Measurements from ENCODE around the gene TBC1D1. TPM values are rescaled to one million over a fixed set of nuclear protein-coding genes. Genes with fewer than 3 reads are reported as not detected.

TBC1D1 gene
- total and polyA plus RNA-seq, 2 experiments from 2014 or later: 53.9 to 151 TPM

- H3K36me3 ChIP-seq (ENCODE audit: insufficient read depth): no peaks in the 10 kb centered on the region
- ATAC-seq (no peak), DNase-seq (ENCODE audit: low spot score) (no peak)
- no peaks in the 10 kb centered on the region for H3K36me3 Mint-ChIP-seq (ENCODE audit: low read depth)
- H3K4me2 ChIP-seq: no peak overlapping the region
- H3K9me2 ChIP-seq (ENCODE audit: insufficient read depth): peaks cover 4% of the 10 kb centered on the region
- no peaks in the 10 kb centered on the region for H3K27me3 Mint-ChIP-seq (ENCODE audit: insufficient read depth, low read depth, poor library complexity)
- H3K4me3 Mint-ChIP-seq: no peak overlapping the region
- no peak overlapping the region for H3K4me3 ChIP-seq
- no peaks in the 10 kb centered on the region for H3F3A ChIP-seq (replicated peaks; ENCODE audit: low read depth)
- H3K27ac Mint-ChIP-seq: no peak overlapping the region
- TF ChIP-seq EZH2phosphoT487 (IDR thresholded peaks at IDR 0.05; ENCODE audit: unreplicated experiment) (no peak), STAT1 (IDR thresholded peaks at IDR 0.05; ENCODE audit: unreplicated experiment) (no peak)
- no peaks in the 10 kb centered on the region for H3K4me1 ChIP-seq (ENCODE audit: insufficient read depth)
- no peak overlapping the region for H2AFZ ChIP-seq
- no peaks in the 10 kb centered on the region for H3K79me2 ChIP-seq (replicated peaks; ENCODE audit: insufficient read depth)
- no peaks in the 10 kb centered on the region for H3K9me3 Mint-ChIP-seq
- no peaks in the 10 kb centered on the region for H4K20me1 ChIP-seq (replicated peaks; ENCODE audit: insufficient read depth)
- no peaks in the 10 kb centered on the region for H3K4me1 Mint-ChIP-seq
- H3K27ac ChIP-seq (ENCODE audit: low read depth): no peak overlapping the region
- no peaks in the 10 kb centered on the region for H3K27me3 ChIP-seq (ENCODE audit: insufficient read depth)
Observed at GRCh38 chr4:37917388-37917787, 26.5 kb downstream of the TBC1D1 start.

DNA sequence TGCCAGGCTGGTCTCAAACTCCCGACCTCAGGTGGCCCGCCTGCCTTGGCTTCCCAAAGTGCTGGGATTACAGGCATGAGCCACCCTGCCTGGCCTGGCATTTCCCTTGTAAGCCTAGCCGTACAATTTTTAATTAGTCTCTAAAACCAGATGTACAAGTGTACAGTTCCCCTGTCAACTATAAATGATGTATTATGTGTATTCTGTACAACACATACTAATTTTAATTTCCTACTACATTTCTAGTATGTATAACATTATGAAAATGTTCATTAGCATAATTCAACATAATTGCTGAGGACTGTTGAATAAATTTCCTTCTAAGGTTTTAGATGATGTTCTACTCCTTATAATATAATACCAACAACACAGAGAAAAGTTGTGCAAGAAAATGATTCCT is 27.8 kb downstream of the TBC1D1 start:
- no peak for DNase-seq (ENCODE audit: low spot score)
- H4K20me1 ChIP-seq (replicated peaks; ENCODE audit: insufficient read depth): no peaks in the 10 kb centered on the region; the same call in 1 of the 2 replicates
- H3K27me3 ChIP-seq (ENCODE audit: insufficient read depth): no peaks in the 10 kb centered on the region
- no peaks in the 10 kb centered on the region for H3K4me1 ChIP-seq (ENCODE audit: insufficient read depth)
- no peaks in the 10 kb centered on the region for H3K9me3 Mint-ChIP-seq
- no peak overlapping the region for H2AFZ ChIP-seq
- no peaks in the 10 kb centered on the region for H3K36me3 ChIP-seq (ENCODE audit: insufficient read depth)
- H3F3A ChIP-seq (replicated peaks; ENCODE audit: low read depth): no peaks in the 10 kb centered on the region
- H3K9me2 ChIP-seq (ENCODE audit: insufficient read depth): peaks cover 4% of the 10 kb centered on the region
- H3K27ac ChIP-seq (ENCODE audit: low read depth): no peak overlapping the region
- H3K27me3 Mint-ChIP-seq (ENCODE audit: insufficient read depth, low read depth, poor library complexity): no peaks in the 10 kb centered on the region
- no peaks in the 10 kb centered on the region for H3K79me2 ChIP-seq (replicated peaks; ENCODE audit: insufficient read depth)
- no peak overlapping the region for H3K4me2 ChIP-seq
- H3K4me3 Mint-ChIP-seq: no peak overlapping the region
- H3K4me3 ChIP-seq: no peak overlapping the region
- H3K4me1 Mint-ChIP-seq: no peaks in the 10 kb centered on the region
- no peak for ATAC-seq
- H3K27ac Mint-ChIP-seq: no peak overlapping the region
- no peaks in the 10 kb centered on the region for H3K36me3 Mint-ChIP-seq (ENCODE audit: low read depth)
- no peak for TF ChIP-seq ZNF462 (CRISPR knock-in tag; IDR thresholded peaks at IDR 0.05)
- TF ChIP-seq CTCF (conservative IDR thresholded peaks at IDR 0.05; ENCODE audit: low read depth in 2 of 2): no peak
- TF ChIP-seq JUNB (IDR thresholded peaks at IDR 0.05; ENCODE audit: unreplicated experiment): no peak
- TF ChIP-seq, protein P1, sequence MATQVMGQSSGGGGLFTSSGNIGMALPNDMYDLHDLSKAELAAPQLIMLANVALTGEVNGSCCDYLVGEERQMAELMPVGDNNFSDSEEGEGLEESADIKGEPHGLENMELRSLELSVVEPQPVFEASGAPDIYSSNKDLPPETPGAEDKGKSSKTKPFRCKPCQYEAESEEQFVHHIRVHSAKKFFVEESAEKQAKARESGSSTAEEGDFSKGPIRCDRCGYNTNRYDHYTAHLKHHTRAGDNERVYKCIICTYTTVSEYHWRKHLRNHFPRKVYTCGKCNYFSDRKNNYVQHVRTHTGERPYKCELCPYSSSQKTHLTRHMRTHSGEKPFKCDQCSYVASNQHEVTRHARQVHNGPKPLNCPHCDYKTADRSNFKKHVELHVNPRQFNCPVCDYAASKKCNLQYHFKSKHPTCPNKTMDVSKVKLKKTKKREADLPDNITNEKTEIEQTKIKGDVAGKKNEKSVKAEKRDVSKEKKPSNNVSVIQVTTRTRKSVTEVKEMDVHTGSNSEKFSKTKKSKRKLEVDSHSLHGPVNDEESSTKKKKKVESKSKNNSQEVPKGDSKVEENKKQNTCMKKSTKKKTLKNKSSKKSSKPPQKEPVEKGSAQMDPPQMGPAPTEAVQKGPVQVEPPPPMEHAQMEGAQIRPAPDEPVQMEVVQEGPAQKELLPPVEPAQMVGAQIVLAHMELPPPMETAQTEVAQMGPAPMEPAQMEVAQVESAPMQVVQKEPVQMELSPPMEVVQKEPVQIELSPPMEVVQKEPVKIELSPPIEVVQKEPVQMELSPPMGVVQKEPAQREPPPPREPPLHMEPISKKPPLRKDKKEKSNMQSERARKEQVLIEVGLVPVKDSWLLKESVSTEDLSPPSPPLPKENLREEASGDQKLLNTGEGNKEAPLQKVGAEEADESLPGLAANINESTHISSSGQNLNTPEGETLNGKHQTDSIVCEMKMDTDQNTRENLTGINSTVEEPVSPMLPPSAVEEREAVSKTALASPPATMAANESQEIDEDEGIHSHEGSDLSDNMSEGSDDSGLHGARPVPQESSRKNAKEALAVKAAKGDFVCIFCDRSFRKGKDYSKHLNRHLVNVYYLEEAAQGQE (IDR thresholded peaks at IDR 0.05; ENCODE audit: unreplicated experiment): no peak
- no peak for TF ChIP-seq STAT1 (IDR thresholded peaks at IDR 0.05; ENCODE audit: unreplicated experiment)
- no peak for TF ChIP-seq EZH2 (IDR thresholded peaks at IDR 0.05; ENCODE audit: low read depth, unreplicated experiment)
- TF ChIP-seq POLR2AphosphoS5 (IDR thresholded peaks at IDR 0.05; ENCODE audit: low read depth): no peak
- no peak for TF ChIP-seq ZNF331 (CRISPR knock-in tag; IDR thresholded peaks at IDR 0.05; ENCODE audit: low read depth)
- TF ChIP-seq NANOG (IDR thresholded peaks at IDR 0.05; ENCODE audit: borderline replicate concordance): no peak
- no peak for TF ChIP-seq ZNF114 (CRISPR knock-in tag; IDR thresholded peaks at IDR 0.05)
- no peak for TF ChIP-seq EZH2phosphoT487 (IDR thresholded peaks at IDR 0.05; ENCODE audit: unreplicated experiment)

All from GM23338 (cell line).